Hepatic stellate cell (primary cell): ENCODE data around the gene MYL11.

Source experiments
- DNase-seq: peaks from one replicate; pipeline ENCODE4 v3.0.0; 2011; ENCODE audit warnings: low spot score

The MYL11 gene

DNA sequence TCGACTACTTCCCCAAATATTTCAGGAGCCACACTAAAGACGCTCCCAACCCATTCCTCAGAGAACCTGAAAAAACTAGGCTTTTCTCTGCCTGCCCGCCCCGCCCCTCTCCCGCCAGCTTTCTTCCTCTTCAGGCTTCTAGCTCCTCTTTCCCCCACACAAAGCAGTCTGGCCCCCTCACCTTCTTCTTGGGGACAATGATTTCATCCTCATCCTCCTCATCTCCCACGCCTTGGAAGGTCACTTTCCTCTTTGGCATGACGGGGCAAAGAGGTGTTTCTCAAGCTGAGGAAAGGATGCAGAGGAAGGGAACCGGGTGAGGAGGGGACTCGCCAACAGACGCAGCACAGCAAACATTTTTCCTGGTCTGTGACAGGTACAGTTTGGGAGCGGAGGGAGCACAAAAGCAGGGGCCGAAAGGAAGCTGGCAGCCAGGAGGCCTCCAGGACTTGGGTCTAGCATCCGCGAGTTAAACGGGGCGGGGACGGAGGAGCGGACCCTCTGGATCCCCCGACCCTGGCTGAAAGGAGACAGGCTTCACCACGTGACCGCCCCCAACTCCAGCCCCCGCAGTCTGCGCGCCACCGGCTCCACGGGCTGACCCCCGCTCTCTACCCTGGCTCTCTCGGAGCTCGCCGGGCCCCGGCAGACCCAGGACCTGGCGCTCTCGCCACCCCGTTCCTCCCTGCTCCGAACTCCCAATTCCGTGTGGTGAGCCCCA lies 20.0 kb upstream of the MYL11 start:
- no peak for DNase-seq

DNA sequence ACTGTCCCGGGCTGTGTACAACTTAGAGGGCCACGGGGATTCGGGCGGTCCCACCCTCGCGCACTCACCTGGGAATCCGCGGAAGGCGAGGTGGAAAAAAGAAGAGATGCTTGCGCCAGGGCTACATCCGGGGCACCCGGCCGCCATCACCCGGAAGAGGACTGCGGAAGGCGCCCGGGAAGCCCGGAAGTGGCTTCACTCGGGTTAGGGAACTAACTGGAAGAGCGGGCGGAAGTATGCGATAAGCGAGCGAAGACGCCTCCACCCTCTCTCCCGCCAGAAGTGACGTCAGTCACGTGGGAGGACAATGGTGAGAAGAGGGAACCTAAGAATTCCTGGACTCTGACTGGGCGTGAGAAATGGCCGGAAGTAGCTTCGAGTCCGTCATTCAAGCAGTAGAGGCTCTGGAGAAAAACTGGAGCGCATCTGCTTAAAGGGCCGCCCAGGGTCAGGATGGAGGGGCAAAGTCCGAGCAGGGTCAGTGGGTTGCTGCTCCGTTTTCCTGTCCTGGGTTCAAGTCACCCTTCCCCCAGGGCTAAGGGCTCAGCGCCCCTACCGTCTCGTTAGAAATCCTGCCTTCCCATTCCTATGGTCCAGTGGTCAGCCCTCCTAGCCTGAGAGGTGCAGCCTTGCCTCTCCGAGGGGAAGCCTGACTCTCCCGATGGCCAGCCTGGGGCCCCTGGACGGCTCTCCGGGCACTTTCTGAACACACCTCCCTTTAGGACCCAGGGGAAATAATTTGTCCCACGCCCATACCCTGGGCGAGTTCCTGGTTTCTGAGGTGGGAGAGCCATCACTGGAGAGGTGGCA lies 19.3 kb upstream of the MYL11 start, which contains the start of gene CD2BP2:
CD2BP2 (minus strand) TSS at position 165 of the 810 bp plus-strand sequence. CDS start 627 bp downstream, outside the sequence.
- peak; percentile 96 for DNase-seq

DNA sequence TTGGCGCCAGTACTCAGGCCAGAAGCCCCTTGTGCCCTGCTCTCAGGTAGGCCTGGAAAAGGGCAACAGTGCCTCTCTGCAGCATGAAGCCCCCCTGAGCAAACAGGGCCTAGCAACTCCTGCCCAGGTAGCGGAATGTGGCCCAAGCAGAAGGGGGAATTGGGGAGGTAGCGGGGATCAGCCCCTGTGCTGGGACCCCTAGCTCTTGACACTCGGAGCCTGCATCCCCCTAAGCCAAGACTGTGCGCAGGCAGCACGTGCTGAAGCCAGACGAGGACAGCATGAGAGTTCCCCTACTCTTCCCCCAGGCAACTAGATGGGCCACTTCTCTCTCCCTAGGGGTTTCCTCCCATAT lies 18.7 kb upstream of the MYL11 start:
- no peak for DNase-seq

GRCh38 chr16:30356401-30357084 lies 18.1 kb upstream of the MYL11 start:
- no peak for DNase-seq

- no peak for DNase-seq
These were observed 17.4 kb upstream of the MYL11 start for GRCh38 chr16:30357085-30357714.

GRCh38 chr16:30357715-30358576 lies 16.7 kb upstream of the MYL11 start:
- no peak for DNase-seq

GRCh38 chr16:30358577-30358936 lies 16.0 kb upstream of the MYL11 start:
- no peak for DNase-seq

DNA sequence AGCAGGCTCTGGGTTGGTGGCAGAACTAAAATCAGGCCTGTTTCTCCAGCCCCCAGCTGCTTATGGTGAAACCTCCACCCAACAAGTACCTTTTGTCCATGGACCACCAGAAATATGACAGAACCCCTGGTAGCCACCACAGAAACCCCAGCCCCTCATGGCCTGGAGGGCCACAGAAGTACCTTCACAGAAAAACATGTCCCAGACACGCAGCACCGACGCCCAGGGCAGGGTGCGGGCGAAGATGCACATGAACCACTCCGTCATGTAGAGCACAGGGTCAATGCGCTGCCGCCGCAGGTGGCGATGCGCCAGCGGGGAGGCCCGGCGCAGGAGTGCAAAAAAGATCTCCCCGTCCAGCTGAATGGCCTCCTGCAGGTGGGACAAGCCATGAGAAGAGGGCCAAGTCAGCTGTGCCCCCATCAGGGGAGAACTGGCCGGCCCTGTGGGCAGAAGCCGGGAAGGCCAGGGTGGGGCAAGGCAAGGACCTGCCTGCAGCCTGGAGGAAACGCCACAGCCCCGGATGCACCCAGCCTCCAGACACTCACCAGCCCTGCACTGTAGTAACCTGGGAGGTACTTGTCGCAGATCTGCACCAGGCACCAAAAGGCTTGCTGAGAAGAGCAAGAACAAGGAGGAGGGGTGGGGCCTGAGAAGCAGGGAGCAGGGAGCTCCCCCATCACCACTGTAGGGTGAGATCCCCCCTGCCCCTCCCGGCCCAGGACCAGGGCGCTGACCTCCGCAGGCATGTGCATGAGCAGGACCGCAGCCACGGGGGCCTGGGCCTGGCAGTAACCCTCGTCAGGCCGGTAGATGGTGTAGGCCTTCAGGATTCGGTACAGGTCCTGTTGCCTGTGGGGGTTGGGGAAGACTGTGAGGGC lies 15.4 kb upstream of the MYL11 start:
- no peak for DNase-seq

DNA sequence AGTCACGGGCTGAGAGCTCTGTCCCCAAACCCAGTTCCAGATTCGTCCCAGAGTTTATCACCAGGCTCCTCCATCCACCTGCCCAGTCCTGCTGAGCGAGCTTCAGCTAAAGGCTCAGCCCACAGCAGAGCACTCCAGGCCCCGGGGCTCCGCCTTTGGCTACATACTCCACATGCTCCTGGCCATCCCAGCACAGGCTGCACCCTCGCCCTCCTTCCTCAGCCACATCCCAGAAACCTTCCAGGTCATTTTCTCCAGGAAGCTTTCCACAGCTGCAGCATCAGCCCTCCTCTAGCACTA lies 14.8 kb upstream of the MYL11 start:
- no peak for DNase-seq

DNA sequence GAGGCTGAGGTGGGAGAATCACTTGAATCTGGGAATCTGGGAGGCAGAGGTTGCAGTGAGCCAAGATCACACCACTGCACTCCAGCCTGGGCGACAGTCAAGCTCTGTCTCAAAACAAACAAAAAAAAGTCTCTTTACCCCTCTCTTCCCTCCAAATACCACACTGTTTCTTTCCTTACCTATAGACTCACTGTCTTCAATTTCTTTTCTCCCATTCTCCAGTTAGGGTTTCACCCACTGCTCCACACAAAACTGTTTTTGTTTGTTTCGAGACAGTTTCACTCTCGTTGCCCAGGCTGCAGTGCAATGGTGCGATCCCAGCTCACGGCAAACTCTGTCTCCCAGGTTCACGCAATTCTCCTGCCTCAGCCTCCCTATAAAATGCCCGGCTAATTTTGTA lies 13.4 kb upstream of the MYL11 start:
- no peak for DNase-seq

DNA sequence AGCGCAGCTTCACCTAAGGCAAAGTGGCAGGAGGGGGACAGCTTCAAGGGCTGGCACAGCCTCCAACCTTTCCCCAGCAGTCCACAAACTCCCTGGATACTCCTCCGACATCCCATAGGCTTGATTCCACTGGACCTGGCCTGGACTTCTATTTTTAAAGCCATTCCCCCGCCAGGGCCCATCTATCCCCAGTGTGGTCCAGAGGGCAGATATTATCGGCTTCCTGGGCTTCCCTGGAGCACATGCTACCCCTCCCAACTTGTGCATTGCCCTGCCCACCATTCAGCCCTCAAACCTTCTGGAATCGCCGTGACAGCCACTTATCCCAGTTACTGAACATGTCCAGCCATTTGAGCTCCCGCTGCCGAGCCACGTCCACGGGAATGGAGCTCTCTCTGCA lies 9.4 kb upstream of the MYL11 start:
- DNase-seq: no peak

- no peak for DNase-seq
These were observed 8.1 kb upstream of the MYL11 start for GRCh38 chr16:30366511-30366910.

DNA sequence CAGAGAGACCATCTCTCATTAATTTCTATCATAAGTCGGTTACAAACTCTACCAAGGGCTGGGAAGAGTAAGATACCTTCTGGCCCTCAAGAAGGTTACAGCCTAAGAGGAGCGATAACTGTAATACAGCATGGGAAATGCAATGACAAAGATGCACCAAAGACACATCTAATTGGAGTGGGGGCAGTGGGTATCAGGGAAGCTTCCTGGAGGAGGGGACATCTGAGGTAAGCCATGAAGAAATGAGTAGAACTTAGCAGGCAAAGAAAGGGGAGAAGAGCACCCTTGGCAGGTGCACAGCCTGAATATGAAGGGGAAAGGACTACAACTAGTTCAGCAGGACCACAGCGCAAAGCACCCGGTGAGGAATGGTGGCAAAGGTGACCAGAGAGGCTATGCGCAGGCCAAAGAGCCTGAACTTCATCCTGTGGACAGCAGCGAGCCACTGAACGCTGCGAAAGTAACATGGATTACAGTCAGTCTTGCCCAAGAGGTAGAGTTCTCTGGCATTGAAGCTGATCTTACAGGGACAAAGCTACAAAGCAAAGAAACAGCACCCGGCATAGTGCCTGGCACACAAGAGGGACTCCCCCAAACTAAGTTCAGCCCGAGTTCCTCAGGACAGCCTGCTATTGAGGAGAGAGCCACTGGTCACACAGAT lies 7.1 kb upstream of the MYL11 start:
- no peak for DNase-seq

DNA sequence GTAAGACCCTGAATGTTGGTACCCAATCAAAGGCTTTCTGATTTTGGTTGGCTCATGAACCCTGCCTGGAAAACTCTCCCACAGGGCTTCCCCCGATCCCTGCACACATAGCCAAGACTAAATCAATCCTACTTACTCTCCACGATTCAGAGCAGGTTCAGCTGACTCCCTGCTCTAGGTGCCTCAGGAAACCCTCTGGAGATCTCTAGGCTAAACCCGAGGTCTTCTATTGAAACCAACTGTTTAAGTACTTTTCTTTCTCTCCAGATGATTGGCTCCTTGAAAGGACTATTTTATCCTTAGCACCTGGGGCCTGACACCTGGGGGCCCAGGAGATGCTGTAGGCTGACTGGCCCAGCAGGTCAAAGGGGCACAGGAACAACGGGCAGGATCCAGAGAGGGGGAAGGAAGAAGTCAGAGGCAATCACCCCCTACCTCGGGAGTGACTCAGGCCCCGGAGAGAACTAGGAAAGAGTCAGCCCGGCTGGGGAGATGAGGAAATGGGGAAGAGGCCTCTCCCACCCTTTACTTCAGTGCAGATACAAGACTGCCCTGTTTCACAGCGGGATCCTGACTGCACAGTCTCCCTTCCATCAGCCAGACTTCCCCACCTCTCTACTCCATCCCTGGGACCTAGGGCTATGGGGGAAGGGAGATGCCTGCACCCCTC lies 6.3 kb upstream of the MYL11 start:
- peak; percentile 66 for DNase-seq

GRCh38 chr16:30368792-30369090 lies 5.9 kb upstream of the MYL11 start:
- no peak for DNase-seq

GRCh38 chr16:30369091-30369937 lies 5.3 kb upstream of the MYL11 start:
- DNase-seq: no peak

DNA sequence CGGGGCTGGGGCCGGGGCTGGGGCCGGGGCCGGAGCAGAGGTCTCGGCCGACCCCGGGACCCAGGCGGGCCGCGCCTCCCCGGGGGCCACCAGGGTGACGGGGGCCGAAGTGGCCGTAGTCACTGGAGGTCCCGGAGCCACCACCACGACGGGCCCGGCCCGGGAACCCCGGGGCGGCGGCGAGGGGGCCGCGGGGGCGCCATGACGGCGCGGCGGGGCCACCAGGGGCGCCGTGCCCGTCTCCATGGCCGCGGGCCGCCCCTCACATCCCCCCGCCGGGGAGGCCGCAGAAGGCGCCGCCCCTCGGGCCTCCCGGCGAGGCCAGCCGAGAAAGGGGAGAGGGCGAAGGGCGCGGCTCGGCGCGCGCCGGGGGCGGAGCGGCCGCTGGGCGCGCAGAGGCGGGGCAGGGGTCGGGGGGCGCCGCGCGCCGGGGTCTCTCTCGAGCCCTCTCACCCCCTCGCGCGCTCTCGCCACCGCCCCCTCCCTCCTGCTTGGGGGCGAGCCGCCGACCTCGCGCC lies 4.6 kb upstream of the MYL11 start:
- DNase-seq: no peak

GRCh38 chr16:30370456-30371247 lies 4.0 kb upstream of the MYL11 start, which contains the start of gene TBC1D10B:
Gene TBC1D10B (minus strand): TSS chr16:30370494. CDS start chr16:30370183, 311 bp downstream.
- peak; percentile 100 for DNase-seq
